Esophagus muscularis mucosa (tissue), 4 donors: Measurements from ENCODE around the gene HERC2.

ENCODE experiments used
- CTCF ChIP-seq, 3 experiments: fragments of 200-600 bp in 2 of 3; fragments of 450-650 bp in 1 of 3; sonication (generic) in 2 of 3; IDR thresholded peaks; one replicate each; pipeline ENCODE4 v1.5.1; 2017 to 2019; ENCODE audit warnings: antibody characterized with exemption in 3 of 3, mild to moderate bottlenecking in 2 of 3, moderate library complexity in 1 of 3
- EP300 ChIP-seq: sonication (generic); formaldehyde crosslinking; IDR thresholded peaks from one replicate; pipeline ENCODE4 v1.6.1; 2017; ENCODE audit warnings: antibody characterized with exemption
- POLR2A ChIP-seq: fragments of 450-650 bp; IDR thresholded peaks from one replicate; pipeline ENCODE4 v1.6.1; 2017; ENCODE audit warnings: antibody characterized with exemption, moderate library complexity, mild to moderate bottlenecking, low read depth
- POLR2AphosphoS5 ChIP-seq, 2 donors: sonication (generic); formaldehyde crosslinking; IDR thresholded peaks; one replicate each; pipeline ENCODE4 v1.6.1; 2017; ENCODE audit warnings: antibody characterized with exemption in 2 of 2

GRCh38 chr15:28109626-28110455 lies 212.1 kb downstream of the HERC2 start:
- TF ChIP-seq POLR2A (no peak), POLR2AphosphoS5 (IDR thresholded peaks at IDR 0.05) (no peak), CTCF (IDR thresholded peaks at IDR 0.05) (no peak), EP300 (no peak)
